Cerebellar cortex (tissue), 1 donor: ENCODE measurements around the gene PDZD2.
"Not testable (repeated sequence)": the region's sequence is repeated elsewhere in the genome, so short reads cannot be mapped to it uniquely, and the experiment has no call there.

Source experiments
- DNase-seq: peaks from one replicate; pipeline ENCODE4 v3.0.0-alpha.2; 2015; ENCODE audit warnings: low spot score

The PDZD2 gene

DNA sequence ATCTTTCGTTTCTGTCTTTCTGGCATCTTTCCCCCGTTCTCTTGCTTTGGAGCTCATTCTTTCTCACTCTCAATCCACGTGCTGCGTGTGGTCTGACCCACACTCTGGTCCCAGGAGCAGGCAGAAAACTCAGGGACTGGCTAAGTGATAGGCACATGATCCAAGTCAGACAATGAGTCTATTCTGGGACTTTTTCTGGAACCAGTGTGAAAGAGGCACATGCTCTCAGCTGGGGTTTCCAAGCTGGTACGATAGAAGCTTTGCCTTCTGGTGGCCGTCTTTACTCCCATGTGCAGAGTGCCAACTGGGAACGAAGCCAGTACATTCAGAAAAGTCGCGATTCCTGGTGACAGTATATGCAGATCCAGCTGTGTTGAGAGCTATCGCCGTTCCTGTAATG is 94.4 kb downstream of the PDZD2 start:
- peak; percentile 30 for DNase-seq

DNA sequence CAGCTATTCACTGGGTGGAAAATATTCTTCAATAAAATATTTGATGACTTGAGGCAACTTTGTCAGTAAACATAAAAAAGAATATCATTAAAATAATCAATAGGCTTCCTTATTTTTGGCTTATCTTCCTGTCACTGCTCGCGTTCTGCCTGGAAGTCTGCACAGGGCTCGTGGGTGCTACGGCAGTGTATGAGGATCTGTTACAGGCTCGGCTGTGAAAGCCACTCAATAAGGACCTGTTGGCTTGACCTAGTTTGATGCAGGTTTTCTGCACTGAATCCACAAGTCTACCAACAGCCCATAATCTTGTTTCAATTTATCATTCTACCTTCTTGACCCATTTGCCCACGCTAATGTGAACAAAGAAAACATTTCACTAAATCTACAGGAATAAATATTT is 97.2 kb downstream of the PDZD2 start:
- DNase-seq: no peak

- DNase-seq: no peak
Observed at GRCh38 chr5:31738199-31738598, 99.3 kb downstream of the PDZD2 start.

- peak; percentile 35 for DNase-seq
Observed at GRCh38 chr5:31741496-31741895, 102.6 kb downstream of the PDZD2 start.

- no peak for DNase-seq
Observed at GRCh38 chr5:31743678-31744077, 104.7 kb downstream of the PDZD2 start.

GRCh38 chr5:31748458-31749172 is 109.7 kb downstream of the PDZD2 start:
- no peak for DNase-seq

GRCh38 chr5:31750215-31750614 is 111.3 kb downstream of the PDZD2 start:
- no peak for DNase-seq

GRCh38 chr5:31751610-31752009 is 112.7 kb downstream of the PDZD2 start:
- DNase-seq: no peak

GRCh38 chr5:31753700-31754357 is 114.9 kb downstream of the PDZD2 start:
- no peak for DNase-seq

- no peak for DNase-seq
Observed at GRCh38 chr5:31754358-31754704, 115.4 kb downstream of the PDZD2 start.

- DNase-seq: no peak
Observed at GRCh38 chr5:31754741-31755675, 116.1 kb downstream of the PDZD2 start.

- no peak for DNase-seq
Observed at GRCh38 chr5:31755676-31756230, 116.8 kb downstream of the PDZD2 start.

- no peak for DNase-seq
Observed at GRCh38 chr5:31757806-31758205, 118.9 kb downstream of the PDZD2 start.

DNA sequence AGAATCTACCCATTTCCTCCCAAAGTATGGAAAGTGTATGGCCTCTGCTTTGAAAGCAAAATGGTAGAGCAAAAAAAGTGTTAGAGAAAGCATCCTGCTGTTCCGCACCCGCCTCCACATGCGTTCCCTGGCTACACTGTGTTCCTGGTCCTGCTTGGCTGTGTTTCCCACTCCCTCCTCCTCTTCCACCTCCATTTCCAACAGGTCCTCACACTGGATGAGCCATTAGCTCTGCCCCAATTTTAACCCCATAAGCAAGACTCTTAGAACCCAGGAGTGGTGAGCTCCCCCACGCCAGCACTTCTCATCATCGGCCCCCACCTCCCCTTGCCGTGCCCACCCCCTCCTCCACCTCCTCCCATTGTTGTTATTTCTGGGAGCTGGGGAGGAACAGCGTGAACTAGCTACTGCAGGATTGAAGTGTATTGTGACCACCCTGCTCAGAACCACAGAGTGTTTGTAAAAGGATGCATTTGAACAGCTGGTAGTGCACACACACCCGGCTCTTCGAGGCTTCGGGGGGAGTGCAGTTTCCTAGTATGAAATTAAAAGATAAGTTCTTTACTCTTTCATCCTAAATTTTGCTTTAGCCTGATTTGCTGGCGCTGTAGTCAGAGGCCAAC is 120.0 kb downstream of the PDZD2 start:
- DNase-seq: no peak

- no peak for DNase-seq
Observed at GRCh38 chr5:31759925-31760324, 121.0 kb downstream of the PDZD2 start.

GRCh38 chr5:31761877-31762276 is 122.9 kb downstream of the PDZD2 start:
- no peak for DNase-seq

- DNase-seq: no peak
Observed at GRCh38 chr5:31763424-31763823, 124.5 kb downstream of the PDZD2 start.

GRCh38 chr5:31764687-31765086 is 125.8 kb downstream of the PDZD2 start:
- not testable (repeated sequence) for DNase-seq

DNA sequence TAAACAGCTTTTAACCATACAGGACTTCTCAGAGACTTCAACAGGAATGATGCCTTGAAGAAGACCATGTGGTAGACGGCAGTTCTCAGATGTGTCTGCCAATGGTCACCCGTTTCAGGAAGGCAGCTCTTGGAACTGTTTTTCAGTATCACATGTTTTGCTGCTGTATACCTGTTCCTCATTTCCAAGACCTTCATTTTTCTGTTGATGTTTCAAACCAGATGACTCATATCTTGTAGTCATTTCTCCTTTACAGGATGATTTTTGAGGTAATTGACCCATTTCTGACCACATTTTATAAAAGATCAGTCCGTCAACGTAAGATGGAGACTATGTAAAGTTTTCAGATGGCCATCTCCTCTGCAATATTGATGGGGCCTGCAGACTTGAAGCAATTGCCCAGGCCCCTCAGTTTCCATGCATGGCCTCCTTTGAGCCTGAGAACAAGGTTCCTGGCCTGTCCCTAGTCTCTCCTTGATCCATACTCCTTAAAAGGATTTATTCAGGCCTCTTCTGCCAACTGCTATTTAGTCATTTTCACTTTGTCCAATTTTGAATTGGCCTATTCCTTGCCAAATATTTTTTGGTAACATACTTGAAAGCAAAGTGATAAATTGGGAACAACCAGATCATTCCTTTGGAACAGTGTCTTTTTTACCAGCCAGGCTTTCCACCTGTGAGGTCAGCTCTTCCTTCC is 128.6 kb downstream of the PDZD2 start:
- DNase-seq: no peak

DNA sequence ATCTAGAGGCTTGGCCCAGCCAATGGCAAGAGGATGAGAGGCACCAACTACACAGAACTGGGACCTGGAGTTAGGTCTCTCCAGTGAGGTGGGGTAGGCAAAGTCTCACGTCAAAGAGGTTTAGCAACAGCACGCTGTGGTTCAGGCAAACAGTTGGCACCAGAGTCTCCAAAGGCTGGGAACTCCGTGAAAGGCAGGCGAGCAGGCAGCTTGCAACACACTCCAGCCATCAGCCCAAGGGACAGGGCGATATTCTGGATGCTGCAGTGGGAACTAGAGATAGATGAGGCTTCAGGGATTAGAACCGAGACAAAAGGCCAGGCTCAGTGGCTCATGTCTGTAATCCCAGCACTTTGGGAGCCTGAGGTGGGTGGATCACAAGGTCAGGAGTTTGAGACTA is 129.1 kb downstream of the PDZD2 start:
- no peak for DNase-seq

GRCh38 chr5:31768784-31769183 is 129.9 kb downstream of the PDZD2 start:
- peak; percentile 39 for DNase-seq
